Measurements from ENCODE around the gene PABPN1. TPM values are rescaled to one million over a fixed set of nuclear protein-coding genes. Genes with fewer than 3 reads are reported as not detected.

Gene PABPN1
- total and polyA plus RNA-seq, 8 donors, result 32.6 to 166 (median 53.4) TPM

GRCh38 chr14:23373041-23373440 lies 51.8 kb downstream of the PABPN1 start:
- ATAC-seq, result no peak
- TF ChIP-seq CTCF (IDR thresholded peaks at IDR 0.05), result no peak
- no peak for DNase-seq
- H3K27ac ChIP-seq, result no peak overlapping the region
- intact Hi-C loops (cut with DNase I), result loop anchor here in 1 of 3 donors (5.0 kb wide), 1 partner anchor 36 kb away; no protein-coding TSS in a partner anchor
- H3K9me3 ChIP-seq, result no peaks in the 10 kb centered on the region
- no peaks in the 10 kb centered on the region for H3K4me1 ChIP-seq
- no peak for FAIRE-seq
- no peak overlapping the region for H3K4me3 ChIP-seq
- WGBS, 2 donors, result 65 to 77% methylated on average over 3 of the region's 3 CpGs
- H3K36me3 ChIP-seq, result no peaks in the 10 kb centered on the region
- no peaks in the 10 kb centered on the region for H3K27me3 ChIP-seq

Other genes starting within 250 kb of the PABPN1 start
- gene ACIN1, start 226.3 kb upstream of the PABPN1 start, total RNA-seq, result 100 to 1,000 TPM in 1 of 6 donors, 10 to 100 TPM in 5; 43.1 to 106 (median 55.9) TPM
- 100 to 1,000 TPM; 134 to 152 TPM for gene ACIN1, start 226.3 kb upstream of the PABPN1 start, polyA plus RNA-seq
- gene C14orf119, start 226.0 kb upstream of the PABPN1 start, total RNA-seq, result 10 to 100 TPM in 4 of 6 donors, 1 to 10 TPM in 2; 7.5 to 22.7 (median 13.6) TPM
- gene C14orf119, start 226.0 kb upstream of the PABPN1 start, polyA plus RNA-seq, result 10 to 100 TPM; 10.4 to 20.8 TPM
- not detected for gene CIROP, start 216.5 kb upstream of the PABPN1 start, total RNA-seq
- gene CIROP, start 216.5 kb upstream of the PABPN1 start, polyA plus RNA-seq, result not detected
- gene CEBPE, start 202.2 kb upstream of the PABPN1 start, total RNA-seq, result not detected
- not detected for gene CEBPE, start 202.2 kb upstream of the PABPN1 start, polyA plus RNA-seq
- 10 to 100 TPM; 11.5 to 33.5 (median 23.2) TPM for gene SLC7A8, start 137.8 kb upstream of the PABPN1 start, total RNA-seq
- 10 to 100 TPM; 36.3 to 70.8 TPM for gene SLC7A8, start 137.8 kb upstream of the PABPN1 start, polyA plus RNA-seq
- under 1 TPM in 2 of 6 donors, not detected in 4; 0.12 to 0.29 TPM for gene RNF212B, start 83.5 kb upstream of the PABPN1 start, total RNA-seq
- gene RNF212B, start 83.5 kb upstream of the PABPN1 start, polyA plus RNA-seq, result not detected
- 10 to 100 TPM in 1 of 6 donors, 1 to 10 TPM in 5; 4.5 to 10.3 (median 6.0) TPM for gene HOMEZ, start 35.3 kb upstream of the PABPN1 start, total RNA-seq
- 1 to 10 TPM; 4.9 to 5.9 TPM for gene HOMEZ, start 35.3 kb upstream of the PABPN1 start, polyA plus RNA-seq
- 10 to 100 TPM in 2 of 6 donors, 1 to 10 TPM in 4; 4.1 to 12.8 (median 5.6) TPM for gene PPP1R3E, start 18.6 kb upstream of the PABPN1 start, total RNA-seq
- gene PPP1R3E, start 18.6 kb upstream of the PABPN1 start, polyA plus RNA-seq, result 10 to 100 TPM; 18.0 to 25.9 TPM
- 10 to 100 TPM; 24.8 to 29.7 (median 26.2) TPM for gene BCL2L2, start 14.6 kb upstream of the PABPN1 start, total RNA-seq
- 10 to 100 TPM; 28.8 to 31.6 TPM for gene BCL2L2, start 14.6 kb upstream of the PABPN1 start, polyA plus RNA-seq
- 10 to 100 TPM in 4 of 6 donors, 1 to 10 TPM in 2; 6.4 to 19.6 (median 10.3) TPM for gene SLC22A17, start 31.4 kb downstream of the PABPN1 start, total RNA-seq
- gene SLC22A17, start 31.4 kb downstream of the PABPN1 start, polyA plus RNA-seq, result 10 to 100 TPM; 29.9 to 90.7 TPM
- 1 to 10 TPM in 2 of 6 donors, under 1 TPM in 4; 0.23 to 2.2 (median 0.71) TPM for gene EFS, start 43.7 kb downstream of the PABPN1 start, total RNA-seq
- gene EFS, start 43.7 kb downstream of the PABPN1 start, polyA plus RNA-seq, result 1 to 10 TPM; 1.7 to 3.0 TPM
- not detected for gene IL25, start 51.4 kb downstream of the PABPN1 start, total RNA-seq
- not detected for gene IL25, start 51.4 kb downstream of the PABPN1 start, polyA plus RNA-seq
- under 1 TPM in 1 of 6 donors, not detected in 5; 0.25 TPM for gene CMTM5, start 55.6 kb downstream of the PABPN1 start, total RNA-seq
- gene CMTM5, start 55.6 kb downstream of the PABPN1 start, polyA plus RNA-seq, result under 1 TPM; 0.16 to 0.53 TPM
- gene MYH6, start 86.8 kb downstream of the PABPN1 start, total RNA-seq, result under 1 TPM in 4 of 6 donors, not detected in 2; 0.03 to 0.16 (median 0.05) TPM
- under 1 TPM; 0.56 to 0.72 TPM for gene MYH6, start 86.8 kb downstream of the PABPN1 start, polyA plus RNA-seq
- 1 to 10 TPM in 1 of 6 donors, under 1 TPM in 5; 0.19 to 6.3 (median 0.40) TPM for gene MYH7, start 114.2 kb downstream of the PABPN1 start, total RNA-seq
- gene MYH7, start 114.2 kb downstream of the PABPN1 start, polyA plus RNA-seq, result 1 to 10 TPM in 1 of 2 donors, under 1 TPM in 1; 0.34 to 1.1 TPM
- gene NGDN, start 148.2 kb downstream of the PABPN1 start, total RNA-seq, result 10 to 100 TPM in 5 of 6 donors, 1 to 10 TPM in 1; 9.8 to 18.8 (median 15.4) TPM
- 10 to 100 TPM; 18.3 to 33.7 TPM for gene NGDN, start 148.2 kb downstream of the PABPN1 start, polyA plus RNA-seq
- 1 to 10 TPM in 3 of 6 donors, under 1 TPM in 3; 0.63 to 3.8 (median 1.0) TPM for gene ZFHX2, start 230.3 kb downstream of the PABPN1 start, total RNA-seq
- gene ZFHX2, start 230.3 kb downstream of the PABPN1 start, polyA plus RNA-seq, result 1 to 10 TPM; 1.7 to 3.0 TPM
- 10 to 100 TPM in 1 of 6 donors, 1 to 10 TPM in 5; 5.6 to 11.6 (median 8.4) TPM for gene THTPA, start 234.8 kb downstream of the PABPN1 start, total RNA-seq
- 10 to 100 TPM; 11.9 TPM for gene THTPA, start 234.8 kb downstream of the PABPN1 start, polyA plus RNA-seq
- gene AP1G2, start 246.3 kb downstream of the PABPN1 start, total RNA-seq, result 100 to 1,000 TPM in 1 of 6 donors, 10 to 100 TPM in 5; 57.4 to 153 (median 70.4) TPM
- gene AP1G2, start 246.3 kb downstream of the PABPN1 start, polyA plus RNA-seq, result 100 to 1,000 TPM; 303 to 392 TPM